Embryonic facial prominence (tissue), 1 donor: ENCODE data around the gene CYB5R3.

Source experiments
- DNase-seq: peaks from one replicate; pipeline ENCODE4 v3.0.0-alpha.2; 2016; ENCODE audit errors: extremely low spot score

Gene CYB5R3

DNA sequence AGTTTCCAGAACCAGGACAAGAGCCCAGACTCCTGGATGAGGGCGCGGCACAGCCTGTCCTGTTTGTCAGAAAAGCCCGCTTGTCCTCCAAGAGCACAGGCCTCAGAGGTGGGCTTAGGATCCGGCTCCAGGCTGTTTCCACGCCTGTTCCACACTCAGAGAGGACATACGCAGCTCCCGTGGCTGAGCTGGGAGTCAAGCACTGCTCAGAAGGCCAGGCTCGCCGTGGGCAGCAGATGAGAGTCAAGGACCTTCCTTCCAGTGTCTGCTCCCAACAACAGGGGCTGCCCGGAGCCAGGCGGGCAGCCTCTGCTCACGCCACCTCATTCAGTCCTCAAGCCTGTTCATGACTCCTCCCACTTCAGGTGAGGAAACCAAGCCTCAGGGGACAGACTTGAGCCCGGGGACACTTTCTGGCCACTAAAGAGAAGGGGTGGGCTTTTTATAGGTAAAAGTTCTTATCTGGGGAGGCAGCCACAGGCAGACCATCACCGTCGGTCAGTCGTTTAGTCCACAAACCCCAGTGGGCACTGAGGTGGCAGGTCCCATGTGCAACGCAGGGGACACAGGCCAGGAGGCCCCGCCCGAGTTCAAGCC, 3.8 kb downstream of the CYB5R3 start:
- no peak for DNase-seq

DNA sequence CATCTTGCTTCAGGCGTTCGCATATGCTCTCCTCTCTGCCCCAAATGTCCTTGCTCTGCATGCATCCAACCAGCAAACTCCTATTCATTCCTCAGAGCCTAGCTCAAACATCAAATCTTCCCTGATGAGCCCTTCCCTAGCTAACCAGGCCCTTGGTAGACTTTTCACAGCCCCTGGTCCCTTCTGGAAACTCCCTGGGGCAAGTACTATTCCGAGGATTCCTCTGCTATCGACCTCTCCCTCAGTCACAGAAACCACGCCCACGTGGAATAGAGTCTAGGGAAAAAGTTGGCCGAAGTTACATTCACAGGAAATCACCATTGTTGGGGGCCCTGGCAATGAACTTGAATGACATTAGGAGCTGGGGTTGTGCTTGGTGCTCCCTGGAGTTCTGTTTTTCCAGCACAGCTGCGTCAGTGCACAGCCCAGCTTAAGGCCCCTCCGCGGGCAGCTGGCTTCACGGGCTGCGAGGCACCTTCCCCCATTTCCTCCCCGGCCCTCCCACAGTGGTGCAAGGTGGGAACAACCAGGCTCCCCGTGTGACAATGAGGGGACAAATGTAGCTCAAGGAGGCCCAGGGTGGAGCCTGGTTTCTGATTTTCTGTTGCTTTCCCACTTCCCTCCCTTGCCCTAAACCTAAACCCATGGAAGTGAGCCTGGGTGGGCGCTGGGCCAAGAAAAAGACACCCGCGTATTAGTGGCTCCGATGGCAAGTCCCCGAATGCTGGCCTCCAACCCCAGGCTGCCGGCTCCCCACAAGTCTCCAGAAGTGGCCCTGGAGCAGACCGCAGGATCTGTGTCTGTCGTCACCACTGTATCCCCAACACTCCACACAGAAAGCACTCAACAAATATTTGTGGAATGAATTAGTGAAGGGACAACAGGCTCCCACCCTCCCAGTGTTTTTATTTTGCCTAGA, 4.5 kb downstream of the CYB5R3 start:
- DNase-seq: no peak

DNA sequence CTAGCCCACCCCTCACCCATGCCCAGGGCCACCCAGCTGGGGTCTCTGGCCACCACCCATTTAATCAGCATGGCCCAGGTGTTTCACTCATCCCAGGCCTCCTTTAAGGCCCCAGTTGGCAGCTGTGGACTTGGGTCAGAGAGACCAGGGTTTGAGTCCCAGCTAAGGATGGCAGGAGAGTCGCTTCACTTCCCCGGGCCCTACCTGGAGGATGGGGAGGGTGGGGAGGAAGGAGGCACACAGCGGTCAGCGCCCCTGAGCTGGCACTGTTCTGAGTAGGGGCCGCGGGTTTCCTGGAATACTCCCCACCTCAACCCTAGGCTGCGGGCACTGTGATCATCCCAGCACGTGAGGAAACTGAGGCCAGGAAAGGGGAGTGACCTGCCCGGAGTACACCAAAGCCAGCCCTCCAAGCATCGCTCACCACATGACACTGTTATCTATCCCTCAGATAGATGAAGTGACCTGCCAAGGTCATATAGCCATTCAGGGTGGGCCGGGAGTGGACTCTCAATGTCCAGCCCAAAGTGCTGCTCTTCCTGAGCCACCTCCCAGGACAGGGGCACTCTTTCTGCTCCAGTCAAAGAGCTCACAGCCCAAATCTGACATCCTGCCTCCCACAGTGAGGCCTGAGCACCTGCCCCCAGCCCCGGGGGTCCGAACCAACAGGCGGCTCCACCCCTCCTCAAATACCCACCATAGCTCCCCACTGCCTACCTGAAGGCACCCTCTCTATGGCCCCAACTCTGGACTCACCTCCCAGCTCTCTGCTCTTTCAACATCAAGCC, 5.4 kb downstream of the CYB5R3 start:
- no peak for DNase-seq

DNA sequence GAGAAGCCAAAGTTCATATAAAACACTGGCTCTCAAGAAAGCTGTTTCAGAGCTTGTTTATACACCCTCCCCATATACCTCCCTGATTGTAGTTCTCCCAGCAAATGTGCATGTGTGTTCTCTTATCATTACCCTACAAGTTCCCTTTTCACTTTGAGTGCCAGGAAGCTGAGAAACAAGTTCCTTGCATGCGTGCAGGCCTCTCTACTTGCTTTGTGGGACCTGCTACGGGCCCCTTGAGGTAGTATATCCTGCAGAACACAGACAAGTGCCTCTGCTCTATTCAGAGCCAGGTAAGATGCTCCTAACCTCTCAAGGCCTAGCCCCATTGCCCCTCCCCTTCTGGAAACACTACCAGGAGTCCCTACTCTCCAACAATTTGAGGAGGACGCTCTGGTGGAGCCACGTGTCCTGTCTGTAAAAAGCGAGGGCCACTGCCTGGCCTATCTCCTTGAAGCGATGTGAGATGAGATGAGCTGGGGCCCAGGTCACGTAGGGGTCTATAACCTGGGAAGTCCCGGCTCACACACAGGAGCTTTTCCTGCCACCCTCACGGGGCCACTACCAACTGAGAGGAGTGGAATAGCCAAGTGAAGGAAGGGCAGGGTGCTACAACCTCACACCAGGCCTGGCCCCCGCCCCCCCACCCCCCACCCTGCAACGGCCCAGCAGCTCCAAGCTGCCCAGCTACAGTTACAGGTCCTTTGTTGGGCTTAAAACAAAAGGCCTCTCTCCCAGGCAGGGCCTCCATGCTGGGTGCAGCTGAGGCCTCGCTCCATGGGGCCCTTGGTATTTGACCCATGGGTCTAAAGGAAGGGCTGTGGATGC, 6.2 kb downstream of the CYB5R3 start:
- DNase-seq: no peak

DNA sequence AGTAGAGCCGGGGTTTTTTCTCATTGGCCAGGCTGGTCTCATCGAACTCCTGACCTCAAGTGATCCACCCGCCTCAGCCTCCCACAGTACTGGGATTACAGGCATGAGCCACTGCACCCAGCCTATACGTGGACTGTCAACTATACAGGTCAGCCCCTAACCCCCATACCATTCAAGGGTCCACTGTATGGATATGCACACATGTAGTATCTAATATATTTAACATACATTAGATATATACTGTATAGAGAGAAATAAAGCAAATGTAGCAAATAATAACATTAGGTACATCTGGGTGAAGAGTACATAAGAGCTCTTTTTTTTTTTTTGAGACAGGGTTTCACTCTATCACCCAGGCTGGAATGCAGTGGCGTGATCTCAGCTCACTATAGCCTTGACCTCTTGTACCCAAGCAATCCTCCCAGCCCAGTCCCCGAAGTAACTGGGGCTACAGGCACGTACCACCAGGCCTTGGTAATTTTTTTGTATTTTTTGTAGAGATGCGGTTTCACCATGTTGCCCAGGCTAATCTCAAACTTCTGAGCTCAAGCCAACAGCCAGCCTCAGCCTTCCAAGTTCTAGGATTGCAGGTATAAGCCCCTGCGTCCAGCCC, 7.3 kb downstream of the CYB5R3 start:
- no peak for DNase-seq

DNA sequence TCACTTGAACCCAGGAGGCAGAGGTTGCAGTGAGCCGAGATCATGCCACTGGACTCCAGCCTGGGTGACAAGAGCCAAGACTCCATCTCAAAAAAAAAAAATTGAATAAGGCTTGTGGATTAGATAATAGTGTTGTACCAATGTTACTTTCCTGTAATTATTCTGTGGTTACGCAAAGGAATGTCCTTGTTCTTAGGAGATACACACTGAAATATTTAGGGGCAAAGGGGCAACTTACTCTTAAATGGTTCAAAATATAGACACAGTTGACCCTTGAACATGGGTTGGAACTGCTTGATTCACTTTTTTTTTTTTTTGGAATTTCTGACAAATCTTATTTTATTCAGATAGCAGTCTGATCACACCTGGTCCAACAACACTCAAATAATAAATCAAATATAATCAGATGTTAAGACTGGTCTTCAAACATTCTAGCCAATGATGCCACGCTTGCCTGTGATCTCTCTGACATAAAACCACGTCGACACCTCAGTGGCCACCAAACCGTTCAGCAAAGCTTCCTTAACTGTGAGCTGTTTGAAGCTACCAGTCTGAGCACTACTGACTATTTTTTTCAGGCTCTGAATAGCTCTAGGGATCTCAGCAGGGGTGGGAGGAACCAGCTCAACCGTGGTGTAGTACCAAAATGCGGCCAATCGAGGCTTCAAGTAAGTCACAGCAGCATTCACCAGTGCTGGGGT, 9.5 kb downstream of the CYB5R3 start:
- DNase-seq: no peak

DNA sequence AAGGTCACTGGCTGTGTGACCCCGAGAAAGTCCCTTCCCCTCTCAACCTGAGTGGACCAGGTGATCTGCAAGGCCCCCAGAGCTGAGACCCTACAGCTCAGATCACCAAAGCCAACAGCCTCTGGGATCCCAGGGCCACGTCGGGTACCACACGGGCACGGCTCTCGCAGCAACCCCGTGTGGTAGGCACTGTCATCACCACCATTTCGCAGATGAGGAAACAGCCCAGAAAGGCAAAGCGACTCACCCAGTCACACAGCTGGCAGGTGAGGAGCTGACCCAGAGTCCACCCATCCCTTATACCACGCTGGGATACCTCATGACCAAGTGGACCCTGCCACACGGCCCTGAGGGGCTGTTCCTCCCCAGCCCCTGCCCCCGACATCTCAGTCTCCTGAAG, 11.6 kb downstream of the CYB5R3 start:
- DNase-seq: no peak

DNA sequence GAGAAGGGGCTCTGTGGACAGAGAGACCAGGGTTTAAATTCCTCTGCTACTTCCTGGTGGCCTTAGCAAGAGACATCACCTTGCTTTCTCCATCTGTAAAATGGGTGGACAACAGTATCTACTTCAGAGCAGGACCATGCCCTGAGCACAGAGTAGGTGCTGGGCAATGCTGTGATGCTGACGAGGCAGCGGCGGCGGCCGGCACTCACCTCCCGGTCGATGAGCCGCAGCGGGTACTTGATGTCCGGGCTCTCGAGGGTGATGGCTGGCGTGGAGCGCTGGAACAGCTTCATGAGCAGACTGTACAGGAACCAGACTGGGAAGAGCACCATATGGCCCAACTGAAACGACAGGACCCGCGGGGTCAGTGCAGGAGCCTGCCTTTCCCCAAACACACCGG, 12.7 kb downstream of the CYB5R3 start:
- no peak for DNase-seq

DNA sequence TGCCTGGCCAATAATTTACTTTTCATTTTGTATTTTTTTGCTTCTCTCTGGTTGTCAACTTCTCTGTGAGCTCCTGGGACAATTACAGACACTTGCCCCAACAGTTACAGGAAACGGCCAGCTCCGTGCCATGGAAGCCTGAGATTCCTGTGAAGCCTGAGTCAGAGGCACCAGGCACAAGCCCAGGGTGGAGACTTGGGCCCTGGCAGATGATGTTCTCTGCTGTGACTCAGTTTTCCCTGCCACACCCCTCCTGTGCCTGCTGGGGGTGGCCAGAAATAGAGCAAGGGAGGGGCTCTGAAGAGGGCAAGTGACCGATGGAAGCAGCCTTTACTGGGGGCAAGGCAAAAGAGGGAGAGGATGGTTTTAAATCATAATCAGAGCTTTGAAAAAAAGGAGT, 13.7 kb downstream of the CYB5R3 start:
- no peak for DNase-seq

DNA sequence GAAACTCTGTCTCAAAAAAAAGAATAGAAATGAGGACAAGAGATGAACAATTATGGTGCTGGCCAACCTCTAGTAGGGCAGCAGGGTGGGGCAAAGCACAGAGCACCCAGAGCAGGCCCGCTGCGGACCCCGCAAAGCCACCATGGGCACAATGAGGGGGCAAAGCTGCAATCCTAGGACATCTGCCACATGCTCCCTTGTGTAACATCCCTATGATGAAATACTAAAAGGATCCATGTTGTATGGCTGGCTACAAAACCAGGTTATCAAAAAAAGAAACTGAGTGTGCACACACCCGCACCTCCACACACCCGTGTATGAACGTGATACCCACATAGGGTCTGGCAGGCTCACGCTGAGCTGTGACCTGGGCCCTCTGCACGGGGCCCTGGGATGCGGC, 16.2 kb downstream of the CYB5R3 start:
- no peak for DNase-seq

DNA sequence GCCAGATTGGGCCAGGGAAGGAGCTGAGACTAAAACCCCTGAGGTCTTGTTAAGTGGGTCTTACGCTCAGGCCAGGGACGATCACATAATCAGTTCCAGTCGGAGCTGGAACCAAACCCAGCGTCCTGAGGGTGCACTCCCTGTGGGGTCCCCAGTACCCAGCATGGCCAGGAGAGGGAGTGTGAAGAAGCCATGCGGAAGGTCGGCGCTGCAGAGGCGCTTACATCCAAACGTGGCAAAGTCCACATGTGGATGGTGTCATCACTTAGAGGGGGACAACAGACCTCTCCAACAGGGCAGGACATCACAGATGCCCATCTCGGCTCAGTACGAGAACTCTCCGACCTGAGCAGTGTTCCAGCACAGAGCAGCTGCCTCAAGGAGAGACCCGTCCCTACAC, 17.1 kb downstream of the CYB5R3 start:
- no peak for DNase-seq

DNA sequence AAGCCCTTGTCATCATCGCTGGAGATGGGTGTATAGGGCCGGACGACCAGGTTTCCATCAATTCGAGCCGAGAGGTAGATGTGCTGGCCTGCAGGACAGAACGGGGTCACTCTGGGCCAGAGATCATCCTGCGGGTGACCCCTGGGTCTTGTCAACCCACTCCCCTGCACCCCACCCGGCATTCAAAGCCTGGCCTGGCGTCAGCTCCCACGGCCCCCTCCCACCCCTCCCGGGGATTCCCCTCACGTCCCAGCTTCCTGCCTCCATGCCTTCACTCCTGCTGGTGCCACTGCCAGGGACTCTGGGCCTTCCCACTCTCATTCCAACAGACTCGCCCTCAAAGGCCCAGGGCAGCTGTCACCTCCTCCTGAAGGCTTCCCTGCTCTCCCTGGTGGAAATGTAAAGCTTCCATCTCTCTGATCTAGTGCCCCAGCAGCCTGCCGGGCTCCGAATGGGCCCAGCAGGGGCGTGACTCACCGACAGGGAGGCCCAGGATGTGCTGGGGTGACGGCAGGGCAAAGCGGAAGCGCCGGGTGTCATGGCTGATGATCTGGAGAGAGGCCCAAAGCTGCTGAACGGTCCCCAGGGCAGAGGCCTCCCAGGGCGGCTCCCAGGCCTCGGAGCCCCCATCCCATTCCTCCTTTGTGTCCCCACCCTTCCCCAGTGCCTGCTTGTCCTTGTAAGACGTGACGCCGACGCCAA, 18.1 kb downstream of the CYB5R3 start:
- no peak for DNase-seq

DNA sequence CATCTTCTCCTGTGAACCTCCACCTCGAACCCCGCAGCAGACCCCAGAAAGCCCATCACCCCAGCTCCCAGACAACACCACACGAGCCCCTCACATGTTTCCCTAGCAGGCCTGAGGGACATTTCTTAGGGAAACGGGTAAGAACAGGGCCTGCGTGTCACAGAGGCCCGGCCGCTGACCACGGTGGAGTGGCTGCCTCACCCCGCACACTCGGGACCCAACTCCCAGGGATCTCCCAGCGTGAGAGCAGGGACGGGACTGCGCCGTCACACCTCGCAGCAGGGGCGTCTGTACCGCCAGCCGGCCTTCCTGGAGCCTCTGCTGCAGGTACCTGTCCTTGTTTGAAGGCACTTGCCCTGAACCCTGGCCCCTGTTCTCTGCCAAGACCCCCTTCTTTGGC, 19.0 kb downstream of the CYB5R3 start:
- DNase-seq: no peak

DNA sequence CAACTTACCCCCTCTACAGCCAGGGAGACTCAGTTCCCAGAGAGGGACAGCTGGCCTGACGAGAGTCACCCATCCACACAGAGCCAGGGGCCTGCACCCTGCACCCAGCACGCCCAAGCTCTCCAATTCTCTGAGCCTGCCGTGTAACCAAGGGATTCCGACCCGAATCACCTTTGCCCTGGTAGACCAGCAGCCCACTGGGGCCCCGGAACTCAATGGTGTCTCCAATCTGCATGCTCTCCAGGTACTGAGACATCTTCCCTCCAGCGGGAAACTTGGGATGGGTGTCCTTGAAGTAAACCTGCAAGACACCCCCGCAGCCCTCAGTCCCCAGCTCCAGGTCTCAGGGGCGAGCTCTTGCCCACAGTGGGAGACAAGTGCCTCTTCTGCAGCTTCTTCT, 21.2 kb downstream of the CYB5R3 start:
- DNase-seq: no peak

DNA sequence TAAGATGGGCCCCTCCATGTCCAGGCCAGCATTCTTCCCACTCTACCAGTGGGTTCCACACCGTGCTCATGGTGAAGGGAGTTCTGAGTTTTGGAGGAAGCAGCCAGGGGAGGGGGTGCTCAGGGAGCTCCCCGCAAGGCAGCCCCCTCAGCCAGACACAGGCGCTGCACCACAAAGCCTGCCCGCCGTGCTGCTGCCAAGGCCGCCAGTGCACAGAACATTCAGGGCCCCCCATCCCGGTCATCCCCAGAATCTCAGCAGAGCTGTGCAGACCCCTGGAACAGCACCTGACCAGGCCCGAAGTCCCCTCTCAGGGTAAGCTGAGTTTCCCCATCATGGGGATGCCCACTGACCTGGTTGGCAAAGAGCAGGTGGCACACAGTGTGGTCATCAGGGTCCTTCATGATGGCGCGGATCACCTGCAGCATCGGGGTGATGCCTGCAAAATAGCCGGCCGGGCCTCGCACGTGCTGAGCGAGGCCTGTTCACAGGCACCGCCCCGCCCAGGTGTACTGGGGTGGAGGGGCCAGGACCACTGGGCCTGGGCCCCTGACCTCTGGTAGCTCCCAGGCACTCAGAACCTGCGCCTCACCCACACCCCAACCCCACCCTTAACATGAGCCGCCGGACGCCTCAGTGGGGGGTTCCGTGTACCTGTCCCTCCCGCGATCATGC, 22.1 kb downstream of the CYB5R3 start:
- DNase-seq: no peak

DNA sequence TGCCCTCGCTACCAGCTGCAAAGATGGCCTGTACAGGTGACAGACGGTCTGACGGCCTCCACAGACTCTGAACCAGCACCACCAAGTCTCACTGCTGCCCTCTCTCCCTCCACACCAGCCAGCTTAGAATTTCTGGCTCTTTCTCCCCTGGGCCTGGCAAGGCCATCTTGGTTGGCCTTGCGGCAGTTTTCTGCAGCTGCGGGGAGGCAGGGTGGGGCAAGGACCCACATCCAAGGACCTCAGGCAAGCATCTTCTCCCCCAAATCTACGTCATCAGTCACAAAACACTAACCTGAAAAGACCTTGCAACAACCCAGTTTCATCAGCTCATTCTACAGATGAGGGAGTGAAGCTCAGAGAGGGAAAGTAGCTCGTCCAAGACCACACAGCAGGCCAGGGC, 22.8 kb downstream of the CYB5R3 start:
- DNase-seq: no peak

DNA sequence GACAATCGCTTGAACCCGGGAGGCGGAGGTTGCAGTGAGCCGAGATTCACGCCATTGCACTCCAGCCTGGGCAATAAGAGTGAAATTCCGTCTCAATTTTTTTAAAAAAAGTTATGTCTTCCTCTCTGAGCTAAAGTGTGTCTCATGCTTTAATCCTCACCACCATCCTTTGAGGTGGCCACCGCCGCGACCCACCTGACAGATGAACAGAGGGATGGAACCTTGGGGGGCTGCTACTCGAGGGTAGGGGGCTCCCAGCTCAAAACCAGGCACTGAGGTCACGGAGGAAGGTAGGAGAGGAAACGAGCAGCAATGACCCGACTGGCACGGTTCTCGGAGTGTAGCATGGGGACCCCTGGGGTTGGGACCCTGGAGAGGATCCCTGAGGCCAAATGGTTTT, 23.8 kb downstream of the CYB5R3 start:
- DNase-seq: no peak

DNA sequence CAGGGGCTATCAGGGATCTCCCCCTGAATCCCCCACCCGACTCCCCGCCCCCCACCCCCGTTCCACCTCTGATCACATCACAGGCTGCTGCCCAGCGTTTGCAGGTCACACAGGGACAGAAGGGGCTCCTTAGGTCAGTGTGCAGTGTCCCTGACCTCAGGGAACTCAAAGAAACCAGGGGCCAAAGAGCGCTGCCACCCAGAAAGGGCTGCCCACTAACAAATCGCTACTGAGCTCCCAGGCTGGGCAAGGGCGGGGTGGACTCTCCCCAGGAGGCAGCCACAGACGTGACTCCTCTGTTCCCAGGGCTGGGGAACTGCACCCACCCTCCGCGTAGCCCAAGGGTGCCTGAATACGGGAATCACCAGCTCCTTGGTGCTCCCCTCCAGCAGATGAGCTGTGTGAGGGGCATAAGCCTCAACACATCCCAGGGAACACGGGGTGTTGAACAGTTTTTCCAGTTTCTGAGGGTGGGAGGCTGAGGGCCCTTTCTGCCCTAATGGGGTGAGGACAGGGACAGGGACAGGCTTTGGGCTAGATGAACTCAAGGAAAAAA, 24.6 kb downstream of the CYB5R3 start:
- DNase-seq: no peak

DNA sequence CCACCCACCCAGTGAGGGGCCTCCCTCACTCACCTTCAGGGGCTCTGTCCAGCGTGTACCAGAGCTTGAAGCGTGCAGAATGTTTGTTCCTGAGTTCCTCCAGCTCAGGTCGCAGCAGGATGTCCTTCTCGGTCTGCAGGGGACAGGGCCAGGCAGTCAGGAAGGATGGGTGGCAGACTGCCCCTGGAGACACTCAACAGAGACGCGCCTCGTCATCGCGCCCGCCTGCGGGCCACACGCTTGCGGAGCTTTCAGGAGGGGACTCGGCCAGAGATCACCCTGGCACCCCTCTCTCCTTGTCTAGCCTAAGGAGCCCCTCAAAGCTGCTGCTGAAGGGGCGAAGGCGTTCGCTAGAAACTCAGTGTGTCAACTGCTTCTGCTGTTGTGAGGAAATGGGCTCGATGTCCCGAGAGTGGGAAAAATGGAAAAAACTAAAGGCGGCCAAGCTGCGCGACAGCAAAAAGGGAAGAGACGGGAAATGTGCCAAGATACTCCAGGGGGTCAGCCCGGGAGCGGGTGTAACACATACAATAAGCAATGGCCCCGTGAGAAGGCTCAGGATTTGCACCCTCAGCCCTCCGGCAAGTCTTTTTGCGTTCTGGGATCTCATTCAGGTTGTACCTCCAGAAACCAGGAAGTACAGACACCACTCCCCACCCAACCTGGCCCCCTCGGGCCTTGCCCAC, 25.3 kb downstream of the CYB5R3 start:
- DNase-seq: no peak
